ENCODE measurements around the gene NAIF1.
A peak's percentile ranks its signal among the peaks of the same experiment; 100 is the strongest.
"Not testable (repeated sequence)": the region's sequence is repeated elsewhere in the genome, so short reads cannot be mapped to it uniquely, and the experiment has no call there.

The NAIF1 gene

GRCh38 chr9:128082151-128082550, 15.0 kb upstream of the NAIF1 start:
- DNase-seq, result no peak

- no peak for DNase-seq
Measured at GRCh38 chr9:128081056-128081455, 13.9 kb upstream of the NAIF1 start.

GRCh38 chr9:128080206-128080605, 13.1 kb upstream of the NAIF1 start:
- no peak for DNase-seq

- DNase-seq, result no peak
Measured at GRCh38 chr9:128078504-128079434, 11.6 kb upstream of the NAIF1 start.

- no peak for DNase-seq
Measured at GRCh38 chr9:128077847-128078503, 10.9 kb upstream of the NAIF1 start.

- DNase-seq, result no peak
Measured at GRCh38 chr9:128073253-128073886, 6.2 kb upstream of the NAIF1 start.

GRCh38 chr9:128072144-128073021, 5.3 kb upstream of the NAIF1 start:
- peak; percentile 69 for DNase-seq

- not testable (repeated sequence) for DNase-seq
Measured at GRCh38 chr9:128071475-128071874, 4.4 kb upstream of the NAIF1 start.

- DNase-seq, result no peak
Measured at GRCh38 chr9:128070874-128071273, 3.8 kb upstream of the NAIF1 start.

- peak; percentile 60 for DNase-seq
Measured at GRCh38 chr9:128068386-128069205, 1.5 kb upstream of the NAIF1 start.

- DNase-seq, result peak; percentile 100
Measured at GRCh38 chr9:128067645-128068385, 695 bp upstream of the NAIF1 start, which contains the start of gene SLC25A25. Gene SLC25A25, plus strand, starts transcription at chr9:128068232. Its CDS starts 88 bp downstream, at chr9:128068320.

GRCh38 chr9:128065907-128066712, 1.0 kb downstream of the NAIF1 start:
- no peak for DNase-seq

- DNase-seq, result no peak
Measured at GRCh38 chr9:128062846-128063831, 4.0 kb downstream of the NAIF1 start.

GRCh38 chr9:128062279-128062678, 4.8 kb downstream of the NAIF1 start:
- DNase-seq, result no peak

- no peak for DNase-seq
Measured at GRCh38 chr9:128061275-128061960, 5.7 kb downstream of the NAIF1 start.

GRCh38 chr9:128059365-128059983, 7.6 kb downstream of the NAIF1 start:
- DNase-seq, result no peak

- no peak for DNase-seq
Measured at GRCh38 chr9:128057724-128058409, 9.3 kb downstream of the NAIF1 start.

All from stimulated activated CD8-positive, alpha-beta memory T cell treated with anti-CD3 and anti-CD28 coated beads, Interleukin-4, amount 100 ng/mL, for 48 hours (primary cell).